C4-2B (cell line): Measurements from ENCODE around the gene SPC24.

Source experiments
- H3K27ac ChIP-seq: fragments of 450-650 bp; 2 replicates; pipeline ENCODE4 v1.5.1; 2017
- CTCF ChIP-seq: fragments of 450-650 bp; conservative IDR thresholded peaks from 2 replicates; pipeline ENCODE4 v1.5.1; 2017; ENCODE audit warnings: mild to moderate bottlenecking
- ZFX ChIP-seq: fragments of 450-650 bp; IDR thresholded peaks from 2 replicates; pipeline ENCODE4 v1.6.1; 2017

SPC24 gene

GRCh38 chr19:11176466-11177193, 21.0 kb upstream of the SPC24 start:
- no peak overlapping the region for H3K27ac ChIP-seq
- TF ChIP-seq CTCF (no peak), ZFX (no peak)

- no peak for TF ChIP-seq CTCF
- TF ChIP-seq ZFX = no peak
- no peak overlapping the region for H3K27ac ChIP-seq
Observed at GRCh38 chr19:11175920-11176319, 20.3 kb upstream of the SPC24 start.

- TF ChIP-seq CTCF (no peak), ZFX (no peak)
- no peak overlapping the region for H3K27ac ChIP-seq
Observed at GRCh38 chr19:11174336-11174735, 18.8 kb upstream of the SPC24 start.

- H3K27ac ChIP-seq = no peak overlapping the region
- TF ChIP-seq ZFX = no peak
- no peak for TF ChIP-seq CTCF
Observed at GRCh38 chr19:11173516-11174155, 18.1 kb upstream of the SPC24 start.

- no peak for TF ChIP-seq ZFX
- no peak for TF ChIP-seq CTCF
- no peak overlapping the region for H3K27ac ChIP-seq
Observed at GRCh38 chr19:11172576-11172975, 17.0 kb upstream of the SPC24 start.

- TF ChIP-seq CTCF (no peak), ZFX (no peak)
Observed at GRCh38 chr19:11171144-11171543, 15.6 kb upstream of the SPC24 start.

GRCh38 chr19:11169896-11170678, 14.5 kb upstream of the SPC24 start:
- TF ChIP-seq ZFX = no peak
- no peak overlapping the region for H3K27ac ChIP-seq

More at GRCh38 chr19:11171144-11171543, 15.6 kb upstream of the SPC24 start:
- H3K27ac ChIP-seq = no peak overlapping the region
